ENCODE measurements around the gene SYT2.
A peak's percentile ranks its signal among the peaks of the same experiment; 100 is the strongest.
"Not testable (repeated sequence)": the region's sequence is repeated elsewhere in the genome, so short reads cannot be mapped to it uniquely, and the experiment has no call there.

The SYT2 gene

DNA sequence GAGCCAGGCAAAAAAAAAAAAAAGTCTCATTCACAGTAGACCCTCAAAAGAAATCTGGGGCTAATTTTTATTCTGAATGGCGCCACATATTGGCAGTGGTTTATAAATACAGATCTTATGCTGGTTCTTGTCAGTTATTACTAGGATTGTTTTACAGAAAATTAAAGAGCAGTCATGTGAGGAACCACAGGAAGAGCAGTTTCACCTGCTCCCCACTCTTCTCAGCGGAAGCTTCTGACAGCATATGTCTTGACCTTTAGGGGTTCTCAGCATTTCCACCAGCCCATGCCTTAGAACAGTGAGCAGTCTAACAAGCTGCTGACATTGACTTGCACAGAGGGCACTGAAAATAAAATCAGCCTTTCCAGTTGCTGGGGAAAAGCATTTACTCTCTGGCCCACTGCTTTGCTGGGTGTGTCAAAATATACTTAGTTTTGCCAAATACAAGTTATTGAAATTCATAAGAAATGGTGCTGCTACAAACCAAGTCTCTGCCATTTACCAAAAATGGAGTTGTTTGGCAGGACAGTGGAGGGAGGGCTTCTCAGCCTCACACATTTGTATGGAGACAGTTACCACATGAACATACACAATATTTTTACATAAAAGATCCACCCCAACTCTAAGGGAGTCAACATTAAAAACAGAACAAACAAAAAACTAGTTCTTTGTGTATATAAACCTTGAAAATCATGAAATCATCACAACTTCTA is 144.2 kb downstream of the SYT2 start:
- DNase-seq, result no peak

- no peak for DNase-seq
Measured at GRCh38 chr1:202564958-202565495, 145.2 kb downstream of the SYT2 start.

DNA sequence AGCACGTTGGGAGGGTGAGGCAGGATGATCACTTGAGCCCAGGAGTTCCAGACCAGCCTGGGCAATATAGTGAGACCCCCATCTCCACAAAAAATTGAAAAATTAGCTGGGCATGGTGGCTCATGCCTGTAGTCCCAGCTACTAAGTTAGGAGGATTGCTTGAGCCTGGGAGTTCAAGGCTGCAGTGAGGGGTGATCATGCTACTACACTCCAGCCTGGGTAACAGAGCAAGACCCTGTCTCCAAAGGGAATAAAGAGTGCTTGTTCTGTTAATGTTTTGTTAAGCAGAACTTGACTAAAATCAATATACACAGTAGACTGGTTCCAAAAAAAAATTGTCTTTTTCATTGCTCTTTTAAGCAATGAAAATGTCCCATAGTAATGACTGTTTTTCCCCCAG is 146.4 kb downstream of the SYT2 start:
- no peak for DNase-seq

- DNase-seq, result no peak
Measured at GRCh38 chr1:202562444-202563060, 147.7 kb downstream of the SYT2 start.

DNA sequence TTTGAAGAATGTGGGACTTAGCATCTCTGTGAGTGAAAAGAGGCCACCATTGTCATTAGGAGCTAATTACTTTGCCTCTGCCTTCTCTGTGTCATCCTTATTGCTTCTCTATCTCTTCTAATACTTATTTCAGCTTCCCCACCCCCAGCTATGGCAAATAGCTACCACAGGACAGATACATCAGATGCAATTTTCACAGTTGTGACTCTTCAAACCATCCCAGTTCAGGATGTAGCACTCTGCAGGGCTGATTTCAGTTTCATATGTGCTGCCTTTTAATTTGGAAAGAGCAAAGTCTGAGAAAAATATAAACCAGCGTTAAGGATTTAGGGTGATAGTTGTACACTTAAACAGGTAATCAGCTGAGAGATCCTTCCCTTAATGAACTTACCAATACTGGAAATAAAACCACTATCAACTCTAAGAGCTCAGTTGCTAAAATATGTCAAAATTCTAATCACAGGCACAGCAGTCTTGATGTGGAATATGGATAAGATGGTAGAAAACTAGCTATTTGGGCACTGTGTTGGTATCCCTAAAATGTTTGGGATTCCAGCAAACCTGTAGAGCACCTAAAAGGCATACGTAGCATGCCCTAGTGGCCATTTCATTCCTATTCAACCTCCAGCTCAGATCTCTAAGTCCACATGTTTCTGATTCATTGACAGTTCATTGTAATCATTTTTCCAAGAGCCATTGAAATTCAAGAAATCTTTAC is 148.4 kb downstream of the SYT2 start:
- peak; percentile 26 for DNase-seq

GRCh38 chr1:202561240-202561639 is 149.0 kb downstream of the SYT2 start:
- DNase-seq, result no peak

- not testable (repeated sequence) for DNase-seq
Measured at GRCh38 chr1:202557662-202558061, 152.6 kb downstream of the SYT2 start.

DNA sequence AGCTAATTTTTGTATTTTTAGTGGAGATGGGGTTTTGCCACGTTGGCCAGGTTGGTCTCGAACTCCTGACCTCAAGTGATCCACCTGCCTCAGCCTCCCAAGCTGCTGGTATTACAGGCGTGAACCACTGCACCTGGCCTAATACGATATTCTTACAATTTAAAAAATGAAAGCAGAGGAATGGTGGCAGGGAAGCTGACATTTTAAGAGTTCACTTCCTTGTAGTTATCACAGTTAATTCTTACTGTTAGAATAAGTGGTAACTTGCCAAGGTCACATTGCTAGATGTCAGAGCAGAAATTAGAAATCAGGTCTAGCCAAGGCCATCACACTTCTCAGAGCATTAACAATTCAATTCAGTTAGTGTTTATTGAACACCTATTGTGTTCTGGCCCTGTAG is 154.2 kb downstream of the SYT2 start:
- DNase-seq, result not testable (repeated sequence)

DNA sequence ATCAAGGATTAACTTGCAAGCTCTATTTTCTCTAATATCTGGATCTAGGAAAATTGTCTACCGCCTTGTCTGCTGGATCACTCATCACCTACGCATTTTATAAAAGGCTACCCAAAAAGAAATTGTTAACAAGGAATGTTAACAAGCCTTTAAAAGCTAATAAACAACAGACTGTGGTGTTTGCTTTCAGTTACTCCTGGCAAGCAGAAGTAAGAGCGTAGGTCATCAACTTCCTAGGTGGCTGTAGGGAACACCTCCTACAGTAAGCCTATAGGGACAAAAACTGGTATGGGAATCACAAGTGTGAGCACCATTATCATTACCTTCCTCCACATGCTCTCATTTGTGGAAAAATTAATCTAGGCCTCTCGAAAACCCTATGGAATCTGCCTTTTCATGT is 155.6 kb downstream of the SYT2 start:
- DNase-seq, result not testable (repeated sequence)

DNA sequence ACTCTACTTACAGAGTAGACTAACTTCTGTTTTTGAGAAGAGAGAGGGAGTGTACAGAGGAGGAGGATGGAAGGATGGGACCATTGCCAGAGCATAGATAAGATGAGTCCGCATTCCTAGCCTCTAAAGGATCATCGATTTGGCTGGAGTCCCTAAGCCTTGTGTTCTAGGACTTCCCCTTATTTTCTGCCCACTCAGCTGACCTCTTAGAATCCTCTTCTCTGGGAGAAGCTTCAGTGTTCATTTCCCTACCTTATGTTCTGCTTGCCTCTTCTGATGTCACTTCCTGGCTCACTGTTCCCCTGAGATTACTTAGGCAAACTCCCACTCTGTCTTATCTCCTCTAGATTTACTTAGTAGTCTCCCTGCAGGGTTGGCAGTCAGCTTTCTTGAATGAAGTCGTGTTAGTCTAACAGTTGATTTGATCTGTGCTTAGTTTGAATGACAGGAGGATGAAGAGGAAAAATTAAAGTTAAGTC is 156.7 kb downstream of the SYT2 start:
- peak; percentile 90 for DNase-seq

GRCh38 chr1:202553078-202553477 is 157.2 kb downstream of the SYT2 start:
- not testable (repeated sequence) for DNase-seq

DNA sequence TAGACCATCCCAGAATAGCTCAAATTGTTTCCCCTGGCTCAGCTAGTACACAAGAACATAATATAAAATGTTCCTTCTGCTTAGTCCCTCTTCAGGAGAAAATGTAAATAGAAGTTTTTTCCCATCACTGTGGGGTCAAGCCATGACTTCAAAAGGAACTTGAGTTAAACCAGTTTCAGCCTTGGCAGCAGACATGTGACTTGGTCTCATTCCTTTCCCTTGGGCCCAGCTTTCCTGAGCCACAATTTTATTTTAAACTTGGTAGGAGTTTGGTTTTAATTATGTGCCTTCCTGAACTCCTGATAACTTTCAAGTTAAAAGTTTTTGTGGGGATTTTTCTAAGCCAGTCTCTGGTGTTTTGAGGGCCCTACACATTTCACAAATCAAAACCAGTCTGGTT is 157.6 kb downstream of the SYT2 start:
- DNase-seq, result not testable (repeated sequence)

- peak; percentile 87 for DNase-seq
Measured at GRCh38 chr1:202551683-202552082, 158.6 kb downstream of the SYT2 start.

DNA sequence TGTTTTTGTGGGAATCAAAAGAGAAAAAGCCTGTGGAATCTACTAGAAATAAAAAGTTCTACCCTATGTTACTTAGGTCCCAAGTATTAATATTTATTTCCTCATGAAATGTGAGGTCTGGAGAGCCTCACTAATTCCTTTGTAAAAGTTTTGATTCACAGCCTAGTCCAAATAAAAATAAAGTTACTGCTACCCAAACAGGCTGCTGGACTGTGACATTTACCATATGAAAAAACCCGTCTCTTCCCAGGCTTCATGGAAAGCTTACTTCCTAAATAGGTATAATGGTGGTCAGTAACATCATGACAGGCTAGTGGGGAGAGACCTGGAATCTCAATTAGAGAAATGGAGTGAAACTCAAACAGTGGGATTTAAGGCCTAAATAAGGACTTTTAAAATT is 160.2 kb downstream of the SYT2 start:
- DNase-seq, result not testable (repeated sequence)

GRCh38 chr1:202547215-202547614 is 163.0 kb downstream of the SYT2 start:
- no peak for DNase-seq

DNA sequence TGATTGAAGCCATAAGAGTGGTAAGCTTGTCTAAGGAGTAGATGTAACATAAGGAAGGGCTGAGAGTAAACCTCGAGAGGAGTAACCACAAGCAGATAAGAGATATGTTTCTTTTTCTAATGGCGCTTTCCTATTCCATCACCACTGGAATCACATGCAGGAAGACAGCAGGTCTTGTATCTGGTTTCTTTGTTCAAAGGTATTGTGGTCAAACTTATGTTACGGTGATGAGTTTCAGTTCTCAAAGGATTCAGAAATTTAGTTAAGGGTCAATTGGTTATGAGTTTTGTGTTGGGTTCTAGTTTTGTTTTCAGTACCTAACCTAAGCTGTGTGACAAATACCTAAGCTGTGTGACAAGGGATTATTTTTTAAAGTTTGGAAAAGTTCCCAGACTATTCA is 163.5 kb downstream of the SYT2 start:
- DNase-seq, result peak; percentile 30

GRCh38 chr1:202546377-202546776 is 163.9 kb downstream of the SYT2 start:
- not testable (repeated sequence) for DNase-seq

GRCh38 chr1:202545647-202546303 is 164.5 kb downstream of the SYT2 start:
- not testable (repeated sequence) for DNase-seq

GRCh38 chr1:202544766-202545449 is 165.3 kb downstream of the SYT2 start:
- not testable (repeated sequence) for DNase-seq

DNA sequence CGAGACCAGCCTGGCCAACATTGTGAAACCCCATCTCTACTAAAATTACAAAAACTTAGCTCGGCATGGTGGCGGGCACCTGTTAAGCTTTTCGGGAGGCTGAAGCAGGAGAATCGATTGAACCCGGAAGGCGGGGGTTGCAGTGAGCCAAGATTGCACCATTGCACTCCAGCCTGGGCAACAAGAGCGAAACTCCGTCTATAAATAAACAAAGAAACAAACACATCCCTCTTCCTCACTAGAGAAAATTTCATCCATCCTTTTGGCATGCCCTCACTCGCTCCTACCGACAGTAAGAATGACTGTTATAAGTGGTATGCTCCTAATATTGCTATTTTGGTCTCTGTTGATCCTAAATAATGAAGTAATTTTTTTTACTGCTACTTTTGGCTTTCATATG is 166.7 kb downstream of the SYT2 start:
- not testable (repeated sequence) for DNase-seq

- DNase-seq, result not testable (repeated sequence)
Measured at GRCh38 chr1:202542415-202542814, 167.8 kb downstream of the SYT2 start.

DNA sequence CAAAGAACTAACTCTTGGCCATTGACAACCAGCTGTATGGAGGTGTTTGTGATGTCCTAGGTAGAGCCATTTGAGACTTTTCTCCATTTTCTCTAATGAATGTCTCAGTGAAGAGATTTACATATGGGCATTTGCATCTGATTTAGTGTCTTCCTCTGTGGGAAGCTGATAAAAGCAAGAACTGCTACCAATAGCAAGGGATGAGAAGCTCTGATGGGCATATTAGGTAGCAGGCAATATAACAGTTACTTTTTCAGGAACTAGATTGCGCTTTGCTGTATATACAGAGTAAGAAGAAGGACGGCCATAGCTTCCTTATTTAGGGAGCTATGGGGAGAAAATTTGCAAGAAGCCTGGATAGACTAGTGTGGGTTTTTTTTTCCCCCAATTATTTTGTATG is 169.4 kb downstream of the SYT2 start:
- DNase-seq, result not testable (repeated sequence)
